HL-60 (cell line): ENCODE data around the gene GTF2A1.

Source experiments
- DNase-seq, 2 experiments: peaks; one replicate each; pipeline ENCODE4 v3.0.0-alpha.2; 2010 to 2020; ENCODE audit warnings: low read depth in 1 of 2, low spot score in 1 of 2
- H3K27ac ChIP-seq: fragments of 250-450 bp; sonication (Bioruptor Pico); replicated peaks from 2 replicates; pipeline ENCODE4 v1.5.1; 2020; ENCODE audit warnings: mild to moderate bottlenecking, moderate library complexity
- H3K27me3 ChIP-seq: fragments of 250-450 bp; sonication (Bioruptor Pico); 2 replicates; pipeline ENCODE4 v1.5.1; 2021; ENCODE audit warnings: mild to moderate bottlenecking, moderate library complexity; ENCODE audit not compliant: insufficient read depth, poor library complexity, severe bottlenecking
- H3K4me3 ChIP-seq: replicated peaks from 2 replicates; pipeline ENCODE4 v1.5.1; 2011; ENCODE audit warnings: mild to moderate bottlenecking, control low read depth, low read length; ENCODE audit not compliant: insufficient read depth
- CTCF ChIP-seq: IDR thresholded peaks from one replicate; pipeline ENCODE4 v1.5.1; 2011; ENCODE audit warnings: low read length, control low read depth, inconsistent platforms; ENCODE audit not compliant: insufficient read depth
- GABPA ChIP-seq: IDR thresholded peaks from 2 replicates; pipeline ENCODE4 v1.6.1; 2012; ENCODE audit warnings: low read depth
- POLR2AphosphoS5 ChIP-seq: IDR thresholded peaks from 2 replicates; pipeline ENCODE4 v1.6.1; 2012; ENCODE audit warnings: low read depth
- REST ChIP-seq: IDR thresholded peaks from 2 replicates; pipeline ENCODE4 v1.6.1; 2012; ENCODE audit warnings: low read depth; ENCODE audit not compliant: insufficient replicate concordance
- SPI1 ChIP-seq: IDR thresholded peaks from 2 replicates; pipeline ENCODE4 v1.6.1; 2012; ENCODE audit warnings: low read depth, mild to moderate bottlenecking, borderline replicate concordance

Gene GTF2A1

GRCh38 chr14:81268016-81268416, 47.3 kb upstream of the GTF2A1 start:
- no peak overlapping the region for H3K4me3 ChIP-seq
- TF ChIP-seq POLR2AphosphoS5 (no peak), CTCF (no peak), GABPA (no peak), SPI1 (no peak), REST (no peak)
- DNase-seq = no peak
- no peak overlapping the region for H3K27ac ChIP-seq
- no peaks in the 10 kb centered on the region for H3K27me3 ChIP-seq

GRCh38 chr14:81265636-81266169, 44.9 kb upstream of the GTF2A1 start:
- DNase-seq = no peak
- Histone ChIP-seq H3K27me3 (no peaks in the 10 kb centered on the region), H3K27ac (no peak overlapping the region), H3K4me3 (no peak overlapping the region)
- no peak for TF ChIP-seq POLR2AphosphoS5

- Histone ChIP-seq H3K4me3 (no peak overlapping the region), H3K27ac (no peak overlapping the region), H3K27me3 (no peaks in the 10 kb centered on the region)
- DNase-seq = no peak
- TF ChIP-seq REST (no peak), POLR2AphosphoS5 (no peak), SPI1 (no peak), CTCF (no peak), GABPA (no peak)
Measured at GRCh38 chr14:81264671-81265070, 43.9 kb upstream of the GTF2A1 start.

GRCh38 chr14:81263777-81264410, 43.1 kb upstream of the GTF2A1 start:
- no peak overlapping the region for H3K27ac ChIP-seq
- TF ChIP-seq SPI1 (no peak), POLR2AphosphoS5 (no peak), REST (no peak), CTCF (no peak), GABPA (no peak)
- no peaks in the 10 kb centered on the region for H3K27me3 ChIP-seq
- no peak for DNase-seq
- no peak overlapping the region for H3K4me3 ChIP-seq
